Measurements from ENCODE around the gene CCDC188. TPM values are rescaled to one million over a fixed set of nuclear protein-coding genes. Genes with fewer than 3 reads are reported as not detected.

The CCDC188 gene
- total RNA-seq, 1 experiment from 2014 or later, result not detected

- Histone ChIP-seq H3K56ac (ENCODE audit: insufficient read length, low read depth, low read length) (no peak overlapping the region), H2BK120ac (ENCODE audit: low read depth, low read length, poor library complexity, severe bottlenecking) (no peak overlapping the region), H3K4me1 (ENCODE audit: insufficient read depth, low read length) (no peaks in the 10 kb centered on the region), H4K8ac (replicated peaks; ENCODE audit: insufficient read length, low read depth, low read length) (no peak overlapping the region), H3K79me2 (ENCODE audit: insufficient read depth, low read length) (no peaks in the 10 kb centered on the region), H2BK5ac (ENCODE audit: insufficient read length, low read length) (no peak overlapping the region), H4K5ac (ENCODE audit: insufficient read length, low read depth, low read length) (no peak overlapping the region), H2AK5ac (ENCODE audit: insufficient read length, low read length) (no peak overlapping the region), H3K23me2 (ENCODE audit: insufficient read length, low read depth, low read length, poor library complexity, severe bottlenecking) (no peaks in the 10 kb centered on the region), H3K18ac (ENCODE audit: insufficient read length, low read depth, low read length) (no peak overlapping the region), H3K27me3 (ENCODE audit: insufficient read depth, low read length) (no peaks in the 10 kb centered on the region), H3K14ac (ENCODE audit: insufficient read depth, low read length) (no peak overlapping the region), H3K4me2 (ENCODE audit: insufficient read depth, insufficient read length, low read length) (no peak overlapping the region), H3K27ac (ENCODE audit: insufficient read length, low read depth, low read length) (no peak overlapping the region), H3K79me1 (ENCODE audit: insufficient read depth, low read depth, low read length, poor library complexity, severe bottlenecking) (no peaks in the 10 kb centered on the region), H2BK20ac (ENCODE audit: low read depth, low read length, poor library complexity, severe bottlenecking) (no peak overlapping the region), H3K9me3 (ENCODE audit: control insufficient read depth, low read depth, low read length) (no peaks in the 10 kb centered on the region), H4K20me1 (ENCODE audit: control insufficient read depth, insufficient read depth, insufficient read length) (peaks cover 3% of the 10 kb centered on the region), H4K91ac (ENCODE audit: insufficient read length, low read depth, low read length) (no peak overlapping the region), H2BK12ac (ENCODE audit: insufficient read length, low read depth, low read length) (no peak overlapping the region), H3T11ph (ENCODE audit: low read length) (no peak overlapping the region), H3K23ac (ENCODE audit: insufficient read length, low read depth, low read length) (no peak overlapping the region), H2BK15ac (ENCODE audit: low read depth, low read length) (no peak overlapping the region), H3K9ac (ENCODE audit: extremely low read depth, insufficient read length, low read length) (no peak overlapping the region), H3K4ac (ENCODE audit: low read depth, low read length) (no peak overlapping the region), H2AFZ (ENCODE audit: low read length) (no peak overlapping the region)
- no peaks in the 10 kb centered on the region; a peak in 1 of 5 replicates for H3K9me3 Mint-ChIP-seq
- no peak overlapping the region for H3K4me3 Mint-ChIP-seq
- peak; percentile 60 for TF ChIP-seq CTCF (conservative IDR thresholded peaks at IDR 0.05)
- DNase-seq, result no peak
- no peaks in the 10 kb centered on the region; the same call in 1 of the 2 replicates for H3K27me3 Mint-ChIP-seq (ENCODE audit: low read depth)
- H3K4me1 Mint-ChIP-seq, result peaks cover 3 to 7% of the 10 kb centered on the region in 2 experiments; a peak in 1 of 4 replicates
- no CpG with 5 or more reads among the region's 13 CpGs for WGBS (ENCODE audit: extremely low coverage, insufficient read length, low lambda C conversion rate)
- no peak overlapping the region for H3K27ac Mint-ChIP-seq
- H3K36me3 Mint-ChIP-seq (ENCODE audit: insufficient read depth in 1 of 3, low read depth in 3 of 3), result no peaks in the 10 kb centered on the region
Observed at GRCh38 chr22:20180245-20180630, 29.4 kb upstream of the CCDC188 start.

Measured in H9 (cell line).